Large intestine (tissue), 3 donors: ENCODE measurements around the gene DYNLL2. TPM values are rescaled to one million over a fixed set of nuclear protein-coding genes. Genes with fewer than 3 reads are reported as not detected.
"Not testable (repeated sequence)": the region's sequence is repeated elsewhere in the genome, so short reads cannot be mapped to it uniquely, and the experiment has no call there.

Experiments
- DNase-seq, 2 donors: peaks; one replicate each; pipeline versions ENCODE4 v3.0.0 to v3.0.0-alpha.2; 2013
- H3K27ac ChIP-seq: one replicate; pipeline ENCODE4 v1.5.1; 2013; ENCODE audit warnings: low read length
- H3K27me3 ChIP-seq: 2 replicates; pipeline ENCODE4 v1.6.1; 2013; ENCODE audit warnings: low read length; ENCODE audit not compliant: control insufficient read depth, insufficient read depth
- H3K36me3 ChIP-seq: 2 replicates; pipeline ENCODE4 v1.6.1; 2013; ENCODE audit warnings: low read length; ENCODE audit not compliant: control insufficient read depth, insufficient read depth
- H3K4me1 ChIP-seq: one replicate; pipeline ENCODE4 v1.6.1; 2013; ENCODE audit warnings: low read length; ENCODE audit not compliant: control insufficient read depth, insufficient read depth
- H3K4me3 ChIP-seq: one replicate; pipeline ENCODE4 v1.5.1; 2013; ENCODE audit warnings: low read length
- H3K9me3 ChIP-seq: one replicate; pipeline ENCODE4 v1.6.1; 2013; ENCODE audit warnings: mild to moderate bottlenecking, low read depth, low read length, moderate library complexity; ENCODE audit not compliant: control insufficient read depth
- WGBS: methylation state at CpG from one replicate; pipeline ENCODE4 v1.1.5; 2013; ENCODE audit warnings: low lambda C conversion rate; ENCODE audit not compliant: insufficient coverage; 5-methylcytosine and 5-hydroxymethylcytosine counted together
- polyA plus RNA-seq: library from polyadenylated mRNA; unstranded; fragments of 120-200 nt; gene quantifications from one replicate; pipeline ENCODE4 v1.2.1, GENCODE V29; 2013

DYNLL2 gene
- polyA plus RNA-seq, 1 donor, result 48.8 TPM

- no CpG with 5 or more reads among the region's 4 CpGs for WGBS
- no peaks in the 10 kb centered on the region for H3K36me3 ChIP-seq
- H3K4me3 ChIP-seq, result no peak overlapping the region
- no peak for DNase-seq
- H3K27me3 ChIP-seq, result peaks cover 14% of the 10 kb centered on the region
- H3K27ac ChIP-seq, result no peak overlapping the region
- H3K9me3 ChIP-seq, result no peaks in the 10 kb centered on the region
- H3K4me1 ChIP-seq, result no peaks in the 10 kb centered on the region
These were observed 16.8 kb upstream of the DYNLL2 start for GRCh38 chr17:58066401-58066800.

- Histone ChIP-seq H3K36me3 (no peaks in the 10 kb centered on the region), H3K4me3 (no peak overlapping the region), H3K27me3 (peaks cover 18% of the 10 kb centered on the region), H3K9me3 (no peaks in the 10 kb centered on the region), H3K27ac (no peak overlapping the region), H3K4me1 (no peaks in the 10 kb centered on the region)
- no peak for DNase-seq
- 83% methylated on average over 1 of the region's 1 CpG for WGBS
These were observed 10.4 kb upstream of the DYNLL2 start for GRCh38 chr17:58072862-58073261.

- DNase-seq, H3K9me3 ChIP-seq, H3K4me1 ChIP-seq, H3K27ac ChIP-seq, H3K4me3 ChIP-seq, H3K36me3 ChIP-seq: not testable (repeated sequence)
- no CpG with 5 or more reads among the region's 7 CpGs for WGBS
- peaks cover 18% of the 10 kb centered on the region for H3K27me3 ChIP-seq
These were observed 10.0 kb upstream of the DYNLL2 start for GRCh38 chr17:58073266-58073665.

- not testable (repeated sequence) for H3K4me3 ChIP-seq, H3K9me3 ChIP-seq, H3K36me3 ChIP-seq, H3K27ac ChIP-seq, DNase-seq, H3K4me1 ChIP-seq
- no CpG with 5 or more reads among the region's 28 CpGs for WGBS
- peaks cover 15% of the 10 kb centered on the region for H3K27me3 ChIP-seq
These were observed 8.8 kb upstream of the DYNLL2 start for GRCh38 chr17:58074406-58074805.

GRCh38 chr17:58079300-58080033 is 3.8 kb upstream of the DYNLL2 start:
- WGBS, result 40% methylated on average over 1 of the region's 6 CpGs
- H3K4me3 ChIP-seq, result no peak overlapping the region
- H3K9me3 ChIP-seq, result no peaks in the 10 kb centered on the region
- H3K36me3 ChIP-seq, result no peaks in the 10 kb centered on the region
- no peak overlapping the region for H3K27ac ChIP-seq
- no peak for DNase-seq
- peaks cover 6% of the 10 kb centered on the region for H3K4me1 ChIP-seq
- H3K27me3 ChIP-seq, result peaks cover 7% of the 10 kb centered on the region

DNA sequence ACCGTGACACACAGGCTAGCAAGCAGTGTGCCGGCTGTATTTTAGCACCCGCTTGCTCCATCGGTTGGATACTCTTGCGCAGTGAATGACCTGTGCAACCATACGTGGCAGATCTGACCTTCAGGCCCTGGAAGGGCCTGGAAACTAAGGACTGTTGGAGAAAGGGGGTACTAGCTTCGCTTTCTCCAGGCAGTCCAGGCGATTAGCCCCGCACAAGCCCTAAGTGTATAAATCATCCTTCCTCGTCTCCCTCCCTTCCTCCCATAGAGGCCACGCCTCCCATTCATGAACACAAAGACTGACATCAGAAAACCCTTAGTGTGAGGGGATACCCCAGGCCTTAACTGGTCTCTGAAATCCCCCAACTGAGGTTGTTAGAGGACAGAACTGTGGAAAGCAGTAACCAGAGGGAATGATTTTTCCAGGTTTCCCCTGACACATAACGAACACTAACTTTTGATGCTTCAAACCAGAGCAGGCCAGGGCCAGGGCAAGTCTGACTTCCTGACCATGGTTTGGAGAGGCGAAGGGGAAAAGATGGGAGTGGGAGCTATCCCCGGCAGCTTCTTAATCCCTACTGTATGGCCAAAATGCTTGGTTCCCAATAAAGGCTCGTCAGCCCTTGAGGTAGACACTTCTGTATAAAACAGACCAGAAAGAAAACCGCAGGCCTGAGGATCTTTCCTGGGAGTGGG is 1.4 kb upstream of the DYNLL2 start:
- WGBS, result no CpG with 5 or more reads among the region's 16 CpGs
- no peaks in the 10 kb centered on the region for H3K9me3 ChIP-seq
- peak overlapping the region; percentile 68 for H3K27ac ChIP-seq
- H3K4me1 ChIP-seq, result peaks cover 25% of the 10 kb centered on the region
- H3K36me3 ChIP-seq, result peaks cover 16% of the 10 kb centered on the region
- peaks cover 7% of the 10 kb centered on the region for H3K27me3 ChIP-seq
- no peak overlapping the region for H3K4me3 ChIP-seq
- no peak for DNase-seq

DNA sequence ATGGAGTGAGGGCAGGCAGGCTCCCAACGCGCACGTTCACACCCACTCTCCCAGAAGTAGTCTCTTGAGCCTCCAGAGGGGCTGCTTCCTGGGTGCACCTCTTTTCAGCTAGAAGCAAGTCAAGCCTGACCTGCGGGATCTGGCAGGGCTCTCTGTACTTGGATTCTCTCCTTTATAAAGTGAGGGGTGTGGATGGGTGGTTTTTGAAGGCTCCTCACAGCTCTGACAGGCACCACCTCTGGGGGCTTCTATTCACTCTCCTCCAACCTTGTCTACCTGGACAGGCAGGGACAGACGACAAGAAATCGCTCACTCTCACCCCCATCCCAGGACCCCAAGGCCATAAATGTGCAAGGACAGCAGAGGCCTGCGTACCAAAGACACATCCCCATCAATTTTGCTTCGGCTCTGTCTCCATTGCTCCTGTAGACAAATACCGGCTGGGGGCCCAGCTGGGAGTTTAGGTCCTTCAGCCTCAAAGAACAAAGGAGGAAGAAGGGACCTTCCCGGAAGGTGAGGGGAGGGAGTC is 814 bp upstream of the DYNLL2 start:
- peaks cover 22% of the 10 kb centered on the region for H3K36me3 ChIP-seq
- H3K27ac ChIP-seq, result peak overlapping the region; percentile 68
- H3K4me3 ChIP-seq, result peak overlapping the region; percentile 36
- peaks cover 29% of the 10 kb centered on the region for H3K4me1 ChIP-seq
- H3K9me3 ChIP-seq, result no peaks in the 10 kb centered on the region
- WGBS, result no CpG with 5 or more reads among the region's 10 CpGs
- peaks cover 5% of the 10 kb centered on the region for H3K27me3 ChIP-seq
- DNase-seq, result peak in 1 of 2 donors; percentile 12

- Histone ChIP-seq H3K9me3 (no peaks in the 10 kb centered on the region), H3K27me3 (no peaks in the 10 kb centered on the region), H3K36me3 (peaks cover 34% of the 10 kb centered on the region), H3K4me1 (peaks cover 29% of the 10 kb centered on the region), H3K4me3 (peak overlapping the region; percentile 90), H3K27ac (peak overlapping the region; percentile 86)
- peak; percentile 68 to 82 for DNase-seq
- WGBS, result no CpG with 5 or more reads among the region's 92 CpGs
These were observed 485 bp downstream of the DYNLL2 start for GRCh38 chr17:58083491-58084316.

DNA sequence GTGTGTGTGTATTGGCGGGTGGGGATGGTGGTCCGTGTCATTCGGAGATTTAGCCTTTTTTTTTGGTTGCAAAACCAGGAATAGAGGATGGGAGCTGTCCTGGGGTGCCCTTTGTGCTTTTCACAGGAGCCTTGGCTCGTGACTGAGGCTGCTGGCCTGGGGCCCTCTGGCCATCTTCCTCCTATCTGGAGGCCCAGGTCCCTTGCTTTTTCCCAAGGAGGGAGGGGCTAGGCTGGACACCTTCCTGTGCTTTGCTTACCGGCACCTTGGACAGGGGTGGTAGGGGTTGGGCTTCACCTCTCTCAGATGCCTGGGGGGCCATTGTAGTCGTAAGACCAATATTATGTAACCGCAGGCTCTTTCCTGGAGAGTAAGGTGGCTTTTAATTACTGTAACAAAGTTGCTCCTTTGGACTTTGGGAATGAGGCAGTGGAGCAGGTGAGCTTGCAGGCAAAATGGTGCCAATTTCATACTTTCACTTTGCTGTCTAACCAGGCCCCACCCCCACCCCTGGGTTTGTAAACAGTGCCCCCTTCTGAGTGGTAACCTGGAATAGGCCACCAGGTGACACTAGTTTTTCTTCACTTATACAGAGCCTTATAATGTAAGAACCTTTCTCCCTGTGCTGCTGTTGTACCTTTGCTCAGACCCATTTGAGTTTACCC is 1.2 kb downstream of the DYNLL2 start:
- peak overlapping the region; percentile 86 for H3K27ac ChIP-seq
- peaks cover 42% of the 10 kb centered on the region for H3K36me3 ChIP-seq
- no peaks in the 10 kb centered on the region for H3K9me3 ChIP-seq
- peaks cover 29% of the 10 kb centered on the region for H3K4me1 ChIP-seq
- DNase-seq, result peak; percentile 81 to 93
- no CpG with 5 or more reads among the region's 7 CpGs for WGBS
- H3K27me3 ChIP-seq, result no peaks in the 10 kb centered on the region
- H3K4me3 ChIP-seq, result peak overlapping the region; percentile 90
